Measurements from ENCODE around the gene PLXNB2.

PLXNB2 gene

GRCh38 chr22:50232481-50233151, 74.8 kb downstream of the PLXNB2 start:
- no peak for DNase-seq (ENCODE audit: low read depth)

GRCh38 chr22:50229370-50229769, 78.1 kb downstream of the PLXNB2 start:
- DNase-seq (ENCODE audit: low read depth), result no peak

- no peak for DNase-seq (ENCODE audit: low read depth)
These were observed 79.1 kb downstream of the PLXNB2 start for GRCh38 chr22:50228366-50228765.

- DNase-seq (ENCODE audit: low read depth), result no peak
These were observed 79.7 kb downstream of the PLXNB2 start for GRCh38 chr22:50227579-50228215.

GRCh38 chr22:50226875-50227165, 80.6 kb downstream of the PLXNB2 start:
- DNase-seq (ENCODE audit: low read depth), result no peak

- no peak for DNase-seq (ENCODE audit: low read depth)
These were observed 81.2 kb downstream of the PLXNB2 start for GRCh38 chr22:50226063-50226874.

GRCh38 chr22:50225200-50225969, 82.1 kb downstream of the PLXNB2 start:
- no peak for DNase-seq (ENCODE audit: low read depth)

Measured in activated T-helper 9 cell treated with anti-CD3 and anti-CD28 coated beads, Interleukin-2, amount 50 U/mL, for 16 hours (primary cell).